ENCODE measurements around the gene GK.
"Not testable (repeated sequence)": the region's sequence is repeated elsewhere in the genome, so short reads cannot be mapped to it uniquely, and the experiment has no call there.

GK gene

GRCh38 chrX:30653415-30654131 is at the start of gene GK:
TSS of gene GK (plus strand) at chrX:30653423. CDS start at chrX:30653538, 115 bp downstream.
- DNase-seq: no peak

GRCh38 chrX:30607155-30607554 is 46.1 kb upstream of the GK start:
- DNase-seq: peak; percentile 25

- no peak for DNase-seq
Observed at GRCh38 chrX:30610026-30610425, 43.2 kb upstream of the GK start.

GRCh38 chrX:30612250-30612655 is 41.0 kb upstream of the GK start:
- DNase-seq: no peak

GRCh38 chrX:30613721-30614120 is 39.5 kb upstream of the GK start:
- DNase-seq: no peak

GRCh38 chrX:30615229-30615628 is 38.0 kb upstream of the GK start:
- DNase-seq: peak; percentile 27

GRCh38 chrX:30618160-30618765 is 35.0 kb upstream of the GK start:
- DNase-seq: no peak

GRCh38 chrX:30620125-30620524 is 33.1 kb upstream of the GK start:
- no peak for DNase-seq

GRCh38 chrX:30620980-30621618 is 32.1 kb upstream of the GK start:
- peak; percentile 90 for DNase-seq

GRCh38 chrX:30622361-30622760 is 30.9 kb upstream of the GK start:
- DNase-seq: no peak

- DNase-seq: no peak
Observed at GRCh38 chrX:30626402-30626801, 26.8 kb upstream of the GK start.

- no peak for DNase-seq
Observed at GRCh38 chrX:30627818-30628652, 25.2 kb upstream of the GK start.

GRCh38 chrX:30634070-30634469 is 19.2 kb upstream of the GK start:
- DNase-seq: not testable (repeated sequence)

GRCh38 chrX:30635630-30636029 is 17.6 kb upstream of the GK start:
- no peak for DNase-seq

GRCh38 chrX:30637874-30638815 is 15.1 kb upstream of the GK start:
- DNase-seq: no peak

GRCh38 chrX:30639702-30640101 is 13.5 kb upstream of the GK start:
- DNase-seq: not testable (repeated sequence)

GRCh38 chrX:30642642-30643041 is 10.6 kb upstream of the GK start:
- no peak for DNase-seq

GRCh38 chrX:30643313-30643821 is 9.9 kb upstream of the GK start:
- DNase-seq: no peak

GRCh38 chrX:30649859-30650258 is 3.4 kb upstream of the GK start:
- no peak for DNase-seq

- DNase-seq: peak; percentile 90
Observed at GRCh38 chrX:30652527-30653414, 452 bp upstream of the GK start.

GRCh38 chrX:30654386-30654785 is 1.2 kb downstream of the GK start:
- not testable (repeated sequence) for DNase-seq
